ENCODE measurements around the gene RDH16.
"Not testable (repeated sequence)": the region's sequence is repeated elsewhere in the genome, so short reads cannot be mapped to it uniquely, and the experiment has no call there.

The RDH16 gene

DNA sequence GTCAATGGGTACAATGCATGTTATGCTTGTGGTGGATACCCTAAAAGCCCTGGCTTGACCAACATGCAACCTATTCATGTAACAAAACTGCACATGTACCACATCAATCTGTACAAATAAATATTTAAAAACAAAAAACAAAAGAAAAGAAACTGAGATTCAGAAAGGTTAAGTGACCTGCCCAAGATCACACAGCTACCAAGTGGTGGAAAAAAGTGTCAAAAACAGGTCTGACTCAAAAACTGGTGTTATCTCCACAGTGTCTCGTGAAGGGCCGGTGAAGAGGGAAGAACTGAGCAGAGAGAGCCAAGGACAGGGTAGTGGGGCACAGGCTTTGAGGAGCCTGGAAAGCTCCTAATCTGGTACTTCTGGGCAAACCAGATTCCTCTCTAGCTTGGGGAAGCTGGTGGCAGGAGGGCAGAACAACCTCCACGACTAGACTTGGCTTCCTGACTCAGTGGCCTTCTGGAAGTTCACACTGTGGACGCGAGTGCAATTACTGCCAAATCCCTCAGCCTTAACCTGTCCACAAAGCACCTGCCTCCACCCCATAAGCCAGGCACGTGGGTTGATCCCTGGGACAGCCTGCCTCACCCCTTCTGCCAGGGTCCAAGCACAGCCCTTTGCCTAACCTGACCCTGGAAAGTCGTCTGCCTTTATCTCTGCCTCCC lies 33.4 kb upstream of the RDH16 start:
- in situ Hi-C loops (cut with MboI; ENCODE audit: low pct_unique_long_range_greater_than_20kb, low sequenced_read_pairs), result no loop called here
- DNase-seq, result no peak

DNA sequence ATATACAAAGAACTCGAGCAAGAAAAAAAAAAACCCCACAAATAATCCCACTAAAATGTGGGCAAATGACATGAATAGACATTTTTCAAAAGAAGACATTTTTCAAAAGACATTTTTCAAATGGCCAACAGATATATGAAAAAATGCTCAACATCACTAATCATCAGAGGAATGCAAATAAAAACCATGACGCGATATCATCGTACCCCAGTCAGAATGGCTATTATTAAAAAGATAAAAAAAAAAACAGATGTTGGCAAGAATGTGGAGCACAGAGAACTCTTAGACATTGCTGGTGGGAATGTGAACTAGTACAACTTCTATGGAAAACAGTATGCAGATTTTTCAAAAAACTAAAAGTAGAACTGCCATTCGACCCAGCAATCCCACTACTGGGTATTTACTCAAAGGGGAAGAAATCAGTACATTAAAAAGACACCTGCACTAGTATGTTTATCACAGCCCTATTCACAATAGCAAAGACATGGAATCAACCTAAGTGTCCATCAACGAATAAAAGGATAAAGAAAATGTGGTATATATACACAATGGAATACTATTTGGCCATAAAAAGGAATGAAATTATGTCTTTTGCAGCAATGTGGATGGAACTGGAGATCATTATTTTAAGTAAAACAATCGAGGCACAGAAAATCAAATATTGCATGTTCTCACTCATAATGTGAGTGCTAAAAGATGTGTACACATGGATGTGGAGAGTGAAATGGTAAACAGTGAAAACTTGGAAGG lies 32.6 kb upstream of the RDH16 start:
- DNase-seq, result no peak

DNA sequence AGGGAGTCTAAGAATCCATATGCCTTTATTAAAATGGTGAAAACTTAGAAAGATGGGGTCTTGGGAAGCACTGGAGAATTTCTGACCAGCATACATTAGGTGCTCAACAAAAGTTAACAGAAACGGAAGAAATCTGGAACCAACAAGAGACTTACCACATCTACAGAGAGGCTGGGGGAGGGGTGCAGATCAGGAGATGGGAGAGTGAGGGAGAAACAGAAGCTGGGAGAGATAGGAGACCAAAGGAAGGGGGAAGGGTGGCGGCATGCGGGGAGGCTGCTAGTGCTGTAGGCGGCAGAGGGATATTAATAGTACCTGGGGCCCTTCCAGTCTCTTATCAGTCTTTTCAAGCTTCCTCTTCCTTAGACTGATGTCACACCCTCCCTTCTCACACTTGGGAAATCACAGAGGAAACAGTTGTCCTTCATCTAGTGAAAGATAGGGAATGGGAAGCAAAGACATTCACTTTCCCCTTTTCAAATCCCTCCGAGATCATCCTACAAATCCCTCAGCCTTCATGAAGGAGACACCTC lies 30.9 kb upstream of the RDH16 start:
- in situ Hi-C loops (cut with MboI; ENCODE audit: low pct_unique_long_range_greater_than_20kb, low sequenced_read_pairs), result no loop called here
- DNase-seq, result peak; percentile 97

More for the DNA sequence above, 32.6 kb upstream of the RDH16 start:
- in situ Hi-C loops (cut with MboI; ENCODE audit: low pct_unique_long_range_greater_than_20kb, low sequenced_read_pairs), result no loop called here

DNA sequence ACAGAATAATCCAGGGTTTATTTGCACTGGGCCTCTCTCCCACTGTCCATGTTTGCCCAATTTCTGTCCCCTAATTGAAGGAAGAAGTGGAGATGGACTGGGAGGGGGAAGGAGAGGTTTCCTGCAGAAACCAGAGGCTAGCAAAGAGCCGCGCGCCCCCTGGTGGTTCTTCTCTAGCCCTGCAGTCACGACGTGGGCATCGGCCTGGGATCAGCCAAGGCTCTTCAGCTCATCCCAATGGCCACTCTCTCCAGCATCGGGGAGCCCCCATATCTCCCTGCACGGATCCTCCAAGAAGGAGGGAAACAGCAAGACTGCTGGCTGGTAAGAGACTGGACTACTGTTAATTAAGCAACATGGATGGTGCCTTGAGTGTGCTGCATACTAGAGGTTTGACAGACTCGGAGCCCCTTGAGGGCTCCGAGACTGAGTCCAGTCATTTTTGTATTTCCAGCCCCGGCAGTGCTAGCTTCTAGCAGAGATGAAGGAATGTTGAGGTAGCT lies 30.2 kb upstream of the RDH16 start:
- in situ Hi-C loops (cut with MboI; ENCODE audit: low pct_unique_long_range_greater_than_20kb, low sequenced_read_pairs), result no loop called here

DNA sequence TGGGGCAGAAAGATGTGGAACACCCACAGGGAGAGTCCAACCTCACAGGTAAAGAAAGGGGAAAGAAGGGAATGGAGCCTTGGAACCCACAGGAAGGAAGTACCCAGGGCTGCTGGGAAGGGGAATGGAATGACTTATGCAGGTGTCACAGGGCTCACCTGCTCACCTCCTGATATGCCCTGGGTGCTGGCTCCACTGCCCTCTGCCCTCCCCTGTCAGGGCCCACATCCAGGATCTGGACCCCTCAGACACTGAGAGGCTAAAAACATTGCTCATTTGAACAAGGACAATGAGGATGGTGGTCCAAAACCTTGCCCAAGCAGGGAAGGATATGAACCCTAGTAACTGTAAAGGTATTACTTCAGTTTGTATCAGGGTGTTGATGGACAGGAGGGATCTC lies 29.6 kb upstream of the RDH16 start:
- in situ Hi-C loops (cut with MboI; ENCODE audit: low pct_unique_long_range_greater_than_20kb, low sequenced_read_pairs), result no loop called here
- no peak for DNase-seq

More for the DNA sequence above, 30.2 kb upstream of the RDH16 start:
- DNase-seq, result peak; percentile 86

DNA sequence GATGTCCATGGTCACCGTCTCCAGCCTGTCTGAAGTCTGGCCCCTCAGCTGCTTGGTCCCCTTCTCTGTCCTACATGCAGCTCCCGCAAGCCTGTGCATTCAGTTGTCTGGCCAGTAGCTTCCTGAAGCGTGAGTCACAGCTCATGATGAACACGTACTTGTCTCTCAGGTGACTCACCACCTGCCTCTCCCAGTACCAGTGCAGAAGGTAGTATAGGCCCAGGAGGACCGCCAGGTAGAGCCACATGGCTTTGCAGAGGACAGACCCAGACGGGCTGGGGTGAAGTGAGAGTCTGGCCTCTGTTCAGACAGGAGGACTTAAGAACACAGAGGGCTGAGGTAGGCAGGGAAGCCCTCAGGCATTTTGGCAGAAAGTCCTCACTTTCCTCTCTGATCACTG lies 28.3 kb upstream of the RDH16 start:
- in situ Hi-C loops (cut with MboI; ENCODE audit: low pct_unique_long_range_greater_than_20kb, low sequenced_read_pairs); DNase-seq: not testable (repeated sequence)

DNA sequence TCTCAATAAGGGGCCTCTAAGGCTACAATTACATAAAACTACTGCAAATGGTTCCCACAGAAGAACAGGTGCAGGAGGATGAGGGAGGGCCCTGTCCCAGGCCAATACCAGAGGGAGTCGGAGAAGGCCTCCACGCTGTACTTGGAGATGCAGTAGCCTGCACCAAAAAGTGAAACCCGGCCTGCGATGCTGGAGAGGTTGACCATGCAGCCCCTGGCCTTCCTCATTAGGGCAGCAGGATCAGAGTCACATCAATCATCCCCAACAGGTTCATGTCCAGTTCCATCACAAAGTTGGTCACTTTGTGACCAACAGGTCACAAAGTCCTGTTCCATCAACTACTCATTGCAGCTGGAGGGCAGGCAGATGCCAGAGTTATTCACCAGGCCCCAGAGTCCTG lies 26.0 kb upstream of the RDH16 start:
- no peak for DNase-seq
- in situ Hi-C loops (cut with MboI; ENCODE audit: low pct_unique_long_range_greater_than_20kb, low sequenced_read_pairs), result no loop called here

DNA sequence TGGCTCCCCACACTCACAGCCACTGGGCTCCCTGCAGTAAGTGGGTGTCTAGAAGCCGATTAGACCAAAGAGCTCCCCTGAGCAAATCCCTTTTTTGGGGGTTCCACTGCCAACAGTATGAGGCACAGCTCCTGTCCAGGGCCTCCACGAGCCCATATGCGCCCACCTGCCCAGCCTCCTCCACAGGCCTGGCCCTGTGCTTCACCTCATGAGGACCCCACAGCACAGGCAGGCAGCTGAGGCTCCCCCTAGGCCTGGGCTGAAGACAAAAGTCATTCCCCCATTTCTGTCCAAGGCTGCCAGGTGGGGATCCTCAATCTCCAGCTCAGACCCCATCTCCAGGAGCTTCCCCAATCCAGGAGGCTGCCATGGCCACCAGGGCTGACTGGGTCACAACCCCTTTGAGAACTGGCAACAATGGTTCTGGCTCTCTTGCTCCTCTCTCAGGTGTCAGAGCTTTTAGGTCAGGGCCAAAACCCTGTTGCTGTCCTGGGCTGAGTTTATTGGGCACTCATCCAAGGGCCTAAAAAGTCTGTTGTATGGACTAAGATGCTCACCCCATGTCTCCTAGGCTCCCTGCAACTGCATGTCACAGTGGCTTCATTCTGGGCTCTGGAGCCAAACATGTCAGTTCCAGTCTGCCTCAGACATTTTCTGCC lies 25.3 kb upstream of the RDH16 start:
- DNase-seq; in situ Hi-C loops (cut with MboI; ENCODE audit: low pct_unique_long_range_greater_than_20kb, low sequenced_read_pairs): not testable (repeated sequence)

DNA sequence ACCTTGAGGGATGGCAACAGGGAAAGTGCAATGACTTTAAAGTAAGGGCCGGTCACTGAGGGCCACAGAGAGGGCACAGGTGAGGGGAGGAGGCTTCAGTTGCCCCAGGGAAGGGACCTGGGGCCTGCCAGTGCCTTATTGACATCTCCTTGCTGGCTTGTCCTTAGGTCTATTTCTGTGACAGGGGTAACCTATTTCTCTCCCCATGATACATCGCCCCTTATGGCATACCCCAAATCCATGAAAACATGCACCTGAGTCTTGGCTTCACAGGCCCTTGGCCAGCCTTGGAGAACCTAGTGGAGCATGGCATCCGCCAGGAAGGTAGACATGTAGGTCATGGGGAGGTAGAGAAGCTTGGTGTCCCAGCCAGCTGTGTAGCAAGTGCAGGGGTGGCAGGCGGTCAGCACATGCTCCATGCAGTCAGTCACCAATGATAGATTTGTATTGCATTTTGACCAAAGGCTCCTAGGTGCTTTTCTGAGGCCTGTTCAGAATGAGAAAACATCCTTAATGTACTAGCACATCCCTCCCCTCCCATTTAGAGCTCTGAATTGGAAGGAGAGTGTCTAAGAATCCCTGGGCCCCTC lies 23.6 kb upstream of the RDH16 start:
- in situ Hi-C loops (cut with MboI; ENCODE audit: low pct_unique_long_range_greater_than_20kb, low sequenced_read_pairs), result no loop called here
- no peak for DNase-seq

DNA sequence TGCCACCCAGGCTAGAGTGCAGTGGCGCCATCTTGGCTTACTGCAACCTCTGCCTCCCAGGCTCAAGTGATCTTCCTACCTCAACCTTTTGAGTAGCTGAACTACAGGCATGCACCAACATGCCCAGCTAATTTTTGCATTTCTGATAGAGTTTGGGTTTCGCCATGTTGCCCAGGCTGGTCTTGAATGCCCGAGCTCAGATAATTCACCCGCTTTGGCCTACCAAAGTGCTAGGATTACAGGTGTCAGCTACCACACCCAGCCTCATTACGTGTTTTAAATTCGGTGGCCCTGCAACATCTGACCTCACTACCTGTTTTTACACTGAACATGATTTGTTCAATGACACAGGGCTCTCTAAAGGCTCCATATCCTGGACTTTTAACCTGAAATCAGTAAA lies 22.9 kb upstream of the RDH16 start:
- DNase-seq, result no peak
- in situ Hi-C loops (cut with MboI; ENCODE audit: low pct_unique_long_range_greater_than_20kb, low sequenced_read_pairs), result no loop called here

DNA sequence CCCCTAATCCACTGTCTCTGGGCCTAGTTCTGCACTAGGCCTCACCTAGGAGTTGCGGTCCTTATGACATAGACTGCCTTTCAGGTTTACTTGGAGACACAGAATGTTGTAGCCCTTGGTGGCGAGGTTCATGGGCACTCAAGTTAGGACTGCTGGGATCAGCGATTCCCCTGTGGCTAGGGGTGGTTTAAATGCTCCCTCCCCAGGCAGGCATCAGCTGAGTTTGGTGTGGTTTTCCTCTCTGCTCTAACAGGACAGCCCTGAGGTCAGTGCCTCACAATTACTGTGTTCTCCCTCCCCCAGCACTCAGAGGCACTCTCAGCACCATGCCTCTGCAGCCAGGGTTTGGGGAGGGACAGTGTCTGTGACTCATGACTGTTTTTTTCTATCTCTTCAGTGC lies 22.2 kb upstream of the RDH16 start:
- in situ Hi-C loops (cut with MboI; ENCODE audit: low pct_unique_long_range_greater_than_20kb, low sequenced_read_pairs), result no loop called here
- DNase-seq, result no peak

DNA sequence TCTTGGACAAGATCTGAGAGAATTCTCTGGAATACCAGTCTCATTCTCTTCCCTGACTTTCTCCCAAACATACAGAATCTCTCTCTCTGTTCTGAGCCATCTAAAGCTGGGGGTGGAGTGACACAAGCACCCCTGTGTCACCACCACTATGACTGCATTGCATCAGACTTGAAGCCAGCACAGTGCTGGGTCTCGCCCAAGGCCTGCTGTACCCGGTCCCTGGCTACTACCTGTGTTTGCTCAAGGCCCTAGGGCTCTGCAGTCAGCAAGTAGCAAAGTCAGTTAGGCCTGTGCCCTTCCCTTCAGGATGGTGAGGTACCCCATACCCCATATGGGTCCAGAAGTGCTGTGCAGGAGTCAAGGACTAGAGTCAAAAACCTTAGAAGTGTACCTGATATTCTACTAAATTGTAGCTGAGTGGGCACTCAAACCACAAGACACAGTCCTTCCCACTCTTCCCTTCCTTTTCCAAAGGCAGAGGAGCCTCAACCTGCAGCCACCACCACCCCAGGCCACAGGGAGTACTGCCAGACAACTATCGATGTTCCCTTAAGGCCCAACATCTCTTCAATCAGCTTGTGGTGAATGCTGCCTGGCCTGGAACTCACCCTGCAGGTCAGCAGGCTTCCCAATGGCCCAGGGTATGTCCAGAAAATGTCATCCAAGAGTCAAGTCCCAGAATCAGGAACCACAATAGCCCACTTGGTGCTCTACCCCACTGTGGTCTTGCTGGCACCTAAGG lies 21.2 kb upstream of the RDH16 start:
- in situ Hi-C loops (cut with MboI; ENCODE audit: low pct_unique_long_range_greater_than_20kb, low sequenced_read_pairs), result no loop called here
- DNase-seq, result no peak

DNA sequence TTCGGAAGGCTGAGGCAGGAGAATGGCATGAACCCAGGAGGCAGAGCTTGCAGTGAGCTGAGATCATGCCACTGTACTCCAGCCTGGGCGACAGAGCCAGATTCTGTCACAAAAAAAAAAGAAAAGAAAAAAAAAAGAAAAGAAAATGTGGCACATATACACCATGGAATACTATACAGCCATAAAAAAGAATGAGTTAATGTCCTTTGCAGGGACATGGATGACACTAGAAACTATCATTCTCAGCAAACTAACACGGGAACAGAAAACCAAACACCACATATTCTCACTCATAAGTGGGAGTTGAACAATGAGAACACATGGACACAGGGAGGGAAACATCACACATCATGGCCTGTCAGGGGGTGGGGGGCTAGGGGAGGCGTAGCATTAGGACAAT lies 20.0 kb upstream of the RDH16 start:
- in situ Hi-C loops (cut with MboI; ENCODE audit: low pct_unique_long_range_greater_than_20kb, low sequenced_read_pairs); DNase-seq: not testable (repeated sequence)

DNA sequence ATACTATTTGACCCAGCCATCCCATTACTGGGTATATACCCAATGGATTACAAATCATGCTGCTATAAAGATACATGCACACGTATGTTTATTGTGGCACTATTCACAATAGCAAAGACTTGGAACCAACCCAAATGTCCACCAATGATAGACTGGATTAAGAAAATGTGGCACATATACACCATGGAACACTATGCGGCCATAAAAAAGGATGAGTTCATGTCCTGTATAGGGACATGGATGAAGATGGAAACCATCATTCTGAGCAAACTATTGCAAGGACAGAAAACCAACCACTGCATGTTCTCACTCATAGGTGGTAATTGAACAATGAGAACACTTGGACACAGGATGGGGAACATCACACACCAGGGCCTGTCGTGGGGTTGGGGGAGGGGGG lies 16.8 kb upstream of the RDH16 start:
- DNase-seq; in situ Hi-C loops (cut with MboI; ENCODE audit: low pct_unique_long_range_greater_than_20kb, low sequenced_read_pairs): not testable (repeated sequence)

DNA sequence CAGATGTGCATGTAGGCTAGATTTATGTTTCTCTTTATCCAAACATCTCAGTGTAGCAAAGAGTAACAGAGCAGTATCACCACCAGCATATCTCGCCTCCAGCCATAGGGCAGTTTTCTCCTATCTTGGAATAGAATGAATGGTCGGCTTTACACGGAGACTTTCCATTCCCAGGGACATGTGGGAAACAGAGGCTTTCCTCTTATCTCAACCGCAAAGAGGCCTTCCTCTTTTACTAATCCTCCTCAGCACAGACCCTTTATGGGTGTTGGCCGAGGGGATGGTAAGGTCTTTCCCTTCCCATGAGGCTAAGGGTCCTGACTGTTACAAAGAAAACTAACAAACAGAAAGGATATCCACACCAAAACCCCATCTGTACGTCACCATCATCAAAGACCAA lies 11.5 kb upstream of the RDH16 start:
- in situ Hi-C loops (cut with MboI; ENCODE audit: low pct_unique_long_range_greater_than_20kb, low sequenced_read_pairs), result not testable (repeated sequence)
- peak; percentile 50 for DNase-seq

DNA sequence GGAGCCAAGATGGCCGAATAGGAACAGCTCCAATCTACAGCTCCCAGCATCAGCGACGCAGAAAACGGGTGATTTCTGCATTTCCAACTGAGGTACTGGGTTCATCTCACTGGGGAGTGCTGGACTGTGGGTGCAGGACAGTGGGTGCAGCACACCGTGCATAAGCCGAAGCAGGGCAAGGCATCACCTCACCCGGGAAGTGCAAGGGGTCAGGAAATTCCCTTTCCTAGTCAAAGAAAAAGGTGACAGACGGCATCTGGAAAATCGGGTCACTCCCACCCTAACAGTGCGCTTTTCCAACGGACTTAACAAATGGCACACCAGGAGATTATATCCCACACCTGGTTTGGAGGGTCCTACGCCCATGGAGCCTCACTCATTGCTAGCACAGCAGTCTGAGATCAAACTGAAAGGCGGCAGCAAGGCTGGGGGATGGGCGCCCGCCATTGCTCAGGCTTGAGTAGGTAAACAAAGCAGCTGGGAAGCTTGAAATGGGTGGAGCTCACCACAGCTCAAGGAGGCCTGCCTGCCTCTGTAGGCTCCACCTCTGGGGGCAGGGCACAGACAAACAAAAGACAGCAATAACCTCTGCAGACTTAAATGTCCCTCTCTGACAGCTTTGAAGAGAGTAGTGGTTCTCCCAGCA lies 8.7 kb upstream of the RDH16 start:
- in situ Hi-C loops (cut with MboI; ENCODE audit: low pct_unique_long_range_greater_than_20kb, low sequenced_read_pairs); DNase-seq: not testable (repeated sequence)

DNA sequence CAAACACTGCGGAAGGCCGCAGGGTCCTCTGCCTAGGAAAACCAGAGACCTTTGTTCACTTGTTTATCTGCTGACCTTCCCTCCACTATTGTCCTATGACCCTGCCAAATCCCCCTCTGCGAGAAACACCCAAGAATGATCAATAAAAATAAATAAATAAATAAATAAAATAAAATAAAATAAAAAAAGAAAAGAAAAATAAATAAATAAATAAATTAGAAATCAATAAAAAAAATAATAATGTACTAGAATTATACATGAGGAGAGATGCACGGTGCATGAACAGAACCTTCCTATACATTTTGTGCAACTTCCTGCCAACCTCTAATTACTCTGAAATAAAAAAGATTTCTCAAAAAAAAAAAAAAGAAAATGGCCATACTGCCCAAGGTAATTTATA lies 7.7 kb upstream of the RDH16 start:
- in situ Hi-C loops (cut with MboI; ENCODE audit: low pct_unique_long_range_greater_than_20kb, low sequenced_read_pairs); DNase-seq: not testable (repeated sequence)

DNA sequence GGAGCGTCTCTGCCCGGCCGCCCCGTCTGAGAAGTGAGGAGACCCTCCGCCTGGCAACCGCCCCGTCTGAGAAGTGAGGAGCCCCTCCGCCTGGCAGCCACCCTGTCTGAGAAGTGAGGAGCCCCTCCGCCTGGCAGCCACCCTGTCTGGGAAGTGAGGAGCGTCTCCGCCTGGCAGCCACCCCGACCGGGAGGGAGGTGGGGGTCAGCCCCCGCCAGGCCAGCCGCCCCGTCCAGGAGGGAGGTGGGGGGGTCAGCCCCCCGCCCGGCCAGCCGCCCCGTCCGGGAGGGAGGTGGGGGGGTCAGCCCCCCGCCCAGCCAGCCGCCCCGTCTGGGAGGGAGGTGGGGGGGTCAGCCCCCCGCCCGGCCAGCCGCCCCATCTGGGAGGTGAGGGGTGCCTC lies 6.1 kb upstream of the RDH16 start:
- DNase-seq; in situ Hi-C loops (cut with MboI; ENCODE audit: low pct_unique_long_range_greater_than_20kb, low sequenced_read_pairs): not testable (repeated sequence)
